Astrocyte of the spinal cord (primary cell): Measurements from ENCODE around the gene ASB18.

ENCODE experiments used
- DNase-seq: peaks from one replicate; pipeline ENCODE4 v3.0.0; 2011; ENCODE audit warnings: low read depth, low spot score
- H3K4me3 ChIP-seq: 2 replicates; pipeline ENCODE4 v1.5.1; 2011; ENCODE audit warnings: low read depth, mild to moderate bottlenecking, low read length, moderate library complexity
- in situ Hi-C: cut with HindIII; loops from 2 replicates; pipeline ENCODE4 v1.10.0; 2017; ENCODE audit warnings: low sequenced_read_pairs
- TF ChIP-seq, protein P1 (sequence below): IDR thresholded peaks from 2 replicates; pipeline ENCODE4 v1.5.1; 2012; ENCODE audit warnings: low read depth, mild to moderate bottlenecking, low read length, inconsistent platforms

ASB18 gene

DNA sequence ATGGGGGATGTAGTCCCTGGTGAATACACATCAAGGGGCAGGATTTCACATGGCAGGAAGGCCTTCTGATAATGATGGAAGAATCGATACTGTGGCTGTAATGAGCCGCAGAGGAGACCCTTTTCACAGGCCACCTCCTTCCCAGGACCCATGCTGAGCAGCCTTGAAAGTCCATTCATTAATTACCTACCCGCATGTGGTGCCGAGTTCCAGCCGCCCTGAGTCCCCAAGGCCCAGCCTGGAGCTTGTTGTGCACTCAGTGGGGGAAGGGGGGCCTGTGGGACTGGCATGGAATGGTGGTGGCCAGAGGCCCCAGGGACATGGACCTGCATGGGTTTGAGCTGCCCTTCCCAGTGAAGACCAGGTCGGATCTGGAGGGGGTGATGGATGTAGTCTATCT is 25.5 kb downstream of the ASB18 start:
- no peak overlapping the region for H3K4me3 ChIP-seq
- TF ChIP-seq, protein P1, sequence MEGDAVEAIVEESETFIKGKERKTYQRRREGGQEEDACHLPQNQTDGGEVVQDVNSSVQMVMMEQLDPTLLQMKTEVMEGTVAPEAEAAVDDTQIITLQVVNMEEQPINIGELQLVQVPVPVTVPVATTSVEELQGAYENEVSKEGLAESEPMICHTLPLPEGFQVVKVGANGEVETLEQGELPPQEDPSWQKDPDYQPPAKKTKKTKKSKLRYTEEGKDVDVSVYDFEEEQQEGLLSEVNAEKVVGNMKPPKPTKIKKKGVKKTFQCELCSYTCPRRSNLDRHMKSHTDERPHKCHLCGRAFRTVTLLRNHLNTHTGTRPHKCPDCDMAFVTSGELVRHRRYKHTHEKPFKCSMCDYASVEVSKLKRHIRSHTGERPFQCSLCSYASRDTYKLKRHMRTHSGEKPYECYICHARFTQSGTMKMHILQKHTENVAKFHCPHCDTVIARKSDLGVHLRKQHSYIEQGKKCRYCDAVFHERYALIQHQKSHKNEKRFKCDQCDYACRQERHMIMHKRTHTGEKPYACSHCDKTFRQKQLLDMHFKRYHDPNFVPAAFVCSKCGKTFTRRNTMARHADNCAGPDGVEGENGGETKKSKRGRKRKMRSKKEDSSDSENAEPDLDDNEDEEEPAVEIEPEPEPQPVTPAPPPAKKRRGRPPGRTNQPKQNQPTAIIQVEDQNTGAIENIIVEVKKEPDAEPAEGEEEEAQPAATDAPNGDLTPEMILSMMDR, result no peak
- DNase-seq, result no peak
- in situ Hi-C loops, result no loop called here

DNA sequence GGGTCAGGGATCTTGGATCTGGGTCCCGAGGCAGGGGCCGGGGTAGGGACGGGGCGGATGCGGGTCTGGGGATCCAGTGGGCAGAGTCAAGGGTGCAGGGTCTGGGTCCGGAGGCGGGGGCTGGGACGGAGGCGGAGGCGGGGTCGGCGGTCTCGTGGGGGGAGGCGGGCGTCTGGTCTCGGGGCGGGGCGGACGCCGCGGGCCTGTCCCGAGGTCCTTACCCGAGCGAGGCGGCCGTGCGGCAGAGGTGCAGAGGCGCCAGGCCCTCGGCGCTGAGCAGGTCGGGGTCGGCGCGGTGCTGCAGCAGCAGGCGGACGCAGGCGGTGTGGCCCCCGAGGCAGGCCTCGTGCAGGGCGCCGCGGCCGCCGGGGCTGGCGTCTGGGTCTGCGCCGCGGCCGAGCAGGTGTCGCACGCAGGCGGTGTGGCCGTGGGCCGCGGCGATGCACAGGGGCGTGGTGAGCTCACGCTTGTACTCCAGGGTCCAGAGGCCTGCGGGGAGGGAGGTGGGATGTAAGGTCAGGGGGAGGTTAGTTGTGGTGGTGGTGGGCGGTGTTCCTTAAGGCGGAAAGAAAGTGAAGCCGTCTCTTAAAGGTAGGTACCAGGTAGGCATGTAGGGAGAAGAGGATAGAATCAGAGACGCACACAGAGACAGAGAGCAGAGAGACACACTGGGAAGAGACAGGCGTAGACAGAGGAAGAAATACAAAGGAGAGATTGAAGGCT is 26.6 kb downstream of the ASB18 start:
- TF ChIP-seq, protein P1, result no peak
- in situ Hi-C loops, result no loop called here
- no peak overlapping the region for H3K4me3 ChIP-seq
- DNase-seq, result no peak

DNA sequence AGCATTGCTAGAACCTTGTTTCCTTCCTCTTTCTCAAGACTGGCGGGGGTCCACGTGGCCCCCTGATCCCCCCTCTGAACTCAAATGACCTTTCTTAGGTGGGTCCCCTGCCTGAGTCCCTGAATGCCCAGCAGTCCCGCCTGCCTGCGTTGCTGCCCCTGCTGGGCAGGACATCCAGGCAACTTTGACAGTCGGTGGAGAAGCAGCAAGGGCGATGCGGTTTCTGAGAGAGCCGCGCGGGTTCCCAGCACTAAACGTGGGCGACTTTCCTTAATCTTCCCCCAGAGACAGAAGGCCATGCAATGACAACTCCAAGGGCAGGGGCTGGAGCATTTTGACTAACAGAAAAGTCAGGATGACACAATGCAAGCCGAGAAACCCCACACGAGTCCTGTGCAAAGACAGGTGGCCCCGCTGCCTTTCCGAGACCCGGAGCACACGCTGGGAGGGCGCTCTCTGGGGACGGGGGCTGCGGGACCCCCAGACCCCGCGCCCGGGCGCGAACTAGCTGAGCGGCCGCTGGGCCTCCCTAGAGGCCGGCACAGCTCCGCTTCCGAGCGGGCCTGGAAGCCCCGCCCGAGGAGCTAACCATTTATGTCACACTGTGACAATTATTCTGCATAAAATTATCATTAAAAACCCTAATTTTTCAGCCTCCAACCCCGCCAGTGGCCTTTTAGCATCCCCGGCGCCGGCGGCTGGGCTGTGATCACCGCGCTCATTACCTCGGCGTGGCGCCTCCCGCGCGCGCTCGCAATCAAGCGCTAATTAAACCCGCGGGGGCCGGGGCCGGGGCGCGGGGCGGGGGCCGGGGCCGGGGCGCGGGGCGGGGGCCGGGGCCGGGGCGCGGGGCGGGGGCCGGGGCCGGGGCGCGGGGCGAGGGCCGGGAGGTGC is 27.4 kb downstream of the ASB18 start:
- DNase-seq, result no peak
- in situ Hi-C loops, result no loop called here
- H3K4me3 ChIP-seq, result no peak overlapping the region
- TF ChIP-seq, protein P1, result peak; percentile 8

DNA sequence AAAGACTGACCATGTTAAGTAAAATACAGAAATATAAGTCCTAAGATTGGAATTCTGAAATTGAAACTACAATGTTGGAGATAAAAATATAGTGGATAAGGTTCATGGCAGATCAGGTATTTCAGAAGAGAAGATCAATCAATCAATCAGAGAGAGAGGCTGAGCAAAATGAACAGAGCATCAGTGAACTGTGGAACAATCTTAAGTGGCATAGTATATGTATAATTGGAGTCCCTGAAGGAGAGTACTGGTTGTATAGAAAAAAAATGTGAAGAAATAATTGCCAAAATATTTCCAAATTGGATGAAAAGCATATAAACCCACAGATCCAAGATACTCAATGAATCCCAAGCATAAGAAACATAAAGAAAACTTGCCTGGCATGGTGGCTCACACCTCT is 35.0 kb downstream of the ASB18 start:
- in situ Hi-C loops, result no loop called here
- H3K4me3 ChIP-seq, result no peak overlapping the region
- DNase-seq, result no peak
- TF ChIP-seq, protein P1, result no peak

DNA sequence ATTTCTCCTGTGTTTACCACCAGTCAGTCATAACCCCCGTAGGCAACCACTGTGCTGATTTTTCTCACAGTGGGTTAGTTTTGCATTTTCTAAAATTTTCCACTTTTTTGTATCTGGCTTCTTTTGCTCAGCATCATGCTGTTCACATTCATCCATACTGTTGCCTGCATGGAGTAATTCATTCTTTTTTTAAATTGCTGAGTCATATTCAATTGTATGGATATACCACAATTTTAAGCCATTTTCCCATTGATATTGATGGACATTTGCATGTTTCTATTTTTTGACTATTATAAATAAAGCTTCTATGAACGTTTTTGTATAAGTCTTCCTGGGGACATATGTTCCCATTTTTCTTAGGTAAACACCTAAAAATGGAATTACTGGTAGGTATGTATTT is 40.5 kb downstream of the ASB18 start:
- DNase-seq, result no peak
- in situ Hi-C loops, result no loop called here
- TF ChIP-seq, protein P1, result no peak
- H3K4me3 ChIP-seq, result no peak overlapping the region

DNA sequence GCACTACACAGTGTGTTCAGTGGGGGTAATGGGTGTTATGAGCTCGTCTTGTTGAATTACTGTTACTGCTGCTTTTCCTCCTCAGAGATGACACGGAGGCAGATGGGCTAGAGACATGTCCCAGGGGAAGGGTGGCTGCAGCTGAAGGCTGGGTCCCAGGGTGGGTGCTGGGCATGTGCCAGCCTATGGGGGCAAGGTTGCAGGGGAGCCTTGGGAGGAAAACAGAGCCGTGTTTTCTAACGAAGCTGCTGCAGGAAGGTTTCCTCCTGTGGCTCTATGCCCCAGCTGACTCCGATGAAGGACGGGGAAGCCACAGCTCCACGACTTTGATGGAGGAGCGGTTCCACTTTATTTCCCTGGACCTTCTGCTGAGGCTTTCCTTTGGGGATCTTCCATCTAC is 42.4 kb downstream of the ASB18 start:
- H3K4me3 ChIP-seq, result no peak overlapping the region
- in situ Hi-C loops, result no loop called here
- no peak for DNase-seq
- TF ChIP-seq, protein P1, result no peak
